ENCODE data around the gene UBTD2.

The UBTD2 gene

DNA sequence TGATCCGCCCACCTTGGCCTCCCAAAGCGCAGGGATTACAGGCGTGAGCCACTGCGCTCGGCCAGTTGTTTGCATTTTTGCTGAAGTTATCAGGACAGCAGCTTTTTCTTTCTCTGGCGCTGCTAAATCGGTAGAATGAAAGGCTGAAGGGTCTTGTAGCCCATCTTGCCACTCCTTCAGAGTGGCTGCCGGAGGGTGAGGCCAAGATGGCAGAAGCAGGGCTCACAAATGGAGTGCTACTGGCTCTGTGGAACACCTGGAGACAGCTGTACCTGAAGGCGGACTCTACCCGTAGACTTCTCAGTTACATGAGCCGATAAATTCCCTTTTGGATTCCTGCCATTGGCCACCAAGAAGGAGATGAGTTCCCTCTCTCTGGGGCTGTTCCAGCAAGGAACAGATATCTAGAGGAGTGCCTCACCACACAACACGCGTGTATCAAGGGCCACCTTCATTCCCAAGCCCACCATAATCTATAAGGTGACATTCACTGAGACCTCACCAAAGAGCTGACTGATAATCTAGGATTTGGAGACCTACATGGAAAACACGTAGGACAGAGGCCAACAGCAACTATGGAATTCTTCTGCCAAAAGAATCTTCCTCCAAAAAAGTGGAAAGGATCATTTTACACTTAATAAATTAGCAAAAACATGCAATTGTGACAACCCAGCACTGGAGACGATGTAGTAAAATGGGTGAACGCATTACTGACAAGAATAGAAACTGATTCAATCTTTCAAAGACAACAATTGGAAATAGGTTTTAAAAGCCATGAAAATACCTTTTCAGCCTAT is 117.3 kb downstream of the UBTD2 start:
- DNase-seq (ENCODE audit: low read depth) = no peak
- TF ChIP-seq, protein P1, sequence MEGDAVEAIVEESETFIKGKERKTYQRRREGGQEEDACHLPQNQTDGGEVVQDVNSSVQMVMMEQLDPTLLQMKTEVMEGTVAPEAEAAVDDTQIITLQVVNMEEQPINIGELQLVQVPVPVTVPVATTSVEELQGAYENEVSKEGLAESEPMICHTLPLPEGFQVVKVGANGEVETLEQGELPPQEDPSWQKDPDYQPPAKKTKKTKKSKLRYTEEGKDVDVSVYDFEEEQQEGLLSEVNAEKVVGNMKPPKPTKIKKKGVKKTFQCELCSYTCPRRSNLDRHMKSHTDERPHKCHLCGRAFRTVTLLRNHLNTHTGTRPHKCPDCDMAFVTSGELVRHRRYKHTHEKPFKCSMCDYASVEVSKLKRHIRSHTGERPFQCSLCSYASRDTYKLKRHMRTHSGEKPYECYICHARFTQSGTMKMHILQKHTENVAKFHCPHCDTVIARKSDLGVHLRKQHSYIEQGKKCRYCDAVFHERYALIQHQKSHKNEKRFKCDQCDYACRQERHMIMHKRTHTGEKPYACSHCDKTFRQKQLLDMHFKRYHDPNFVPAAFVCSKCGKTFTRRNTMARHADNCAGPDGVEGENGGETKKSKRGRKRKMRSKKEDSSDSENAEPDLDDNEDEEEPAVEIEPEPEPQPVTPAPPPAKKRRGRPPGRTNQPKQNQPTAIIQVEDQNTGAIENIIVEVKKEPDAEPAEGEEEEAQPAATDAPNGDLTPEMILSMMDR (conservative IDR thresholded peaks at IDR 0.05; ENCODE audit: low read depth, low read length) = no peak
- no peak overlapping the region for H3K4me3 ChIP-seq (ENCODE audit: low read depth, low read length)

DNA sequence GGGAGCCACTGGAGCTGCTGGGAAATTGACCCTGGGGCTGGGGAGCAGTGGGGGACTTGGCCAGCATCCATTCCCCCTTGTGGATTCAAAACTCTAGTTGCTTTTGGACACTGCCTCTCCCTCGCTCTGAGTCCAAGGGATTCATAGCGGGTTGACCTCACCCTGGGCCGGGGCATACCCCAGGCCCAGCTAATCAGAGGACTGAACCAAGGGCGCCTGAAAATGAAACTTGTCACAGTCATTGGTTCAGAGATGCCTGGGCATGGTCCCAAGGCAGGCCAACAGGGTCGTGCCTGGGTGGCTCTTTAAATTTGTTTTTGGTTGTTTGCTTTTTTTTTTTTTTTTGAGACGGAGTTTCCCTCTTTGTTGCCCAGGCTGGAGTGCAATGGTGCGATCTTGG is 118.1 kb downstream of the UBTD2 start:
- TF ChIP-seq, protein P1 (conservative IDR thresholded peaks at IDR 0.05; ENCODE audit: low read depth, low read length) = no peak
- no peak for DNase-seq (ENCODE audit: low read depth)
- H3K4me3 ChIP-seq (ENCODE audit: low read depth, low read length) = no peak overlapping the region

DNA sequence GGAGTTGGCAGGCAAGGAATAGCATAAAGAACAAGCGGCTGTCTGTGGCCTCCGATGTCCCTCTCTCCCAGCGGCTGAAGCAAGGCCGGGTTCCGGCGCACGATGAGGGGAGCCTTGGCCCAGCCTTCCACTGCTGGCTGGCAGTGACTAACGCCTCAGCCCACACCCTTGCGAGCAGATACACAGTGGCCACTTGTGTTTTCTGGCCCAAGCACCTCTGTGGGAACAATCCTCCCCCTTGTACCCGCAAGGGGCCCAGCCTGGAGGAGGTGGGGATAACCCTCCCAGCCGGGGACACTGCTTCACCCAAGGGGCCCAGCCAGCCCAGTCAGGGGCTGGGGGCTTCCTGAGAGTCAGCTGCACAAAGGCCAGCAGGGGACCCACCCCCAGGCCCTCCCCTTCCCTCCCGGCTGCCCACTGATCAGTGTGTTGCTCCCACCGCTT is 118.8 kb downstream of the UBTD2 start:
- no peak for DNase-seq (ENCODE audit: low read depth)
- TF ChIP-seq, protein P1 (conservative IDR thresholded peaks at IDR 0.05; ENCODE audit: low read depth, low read length) = no peak
- no peak overlapping the region for H3K4me3 ChIP-seq (ENCODE audit: low read depth, low read length)

DNA sequence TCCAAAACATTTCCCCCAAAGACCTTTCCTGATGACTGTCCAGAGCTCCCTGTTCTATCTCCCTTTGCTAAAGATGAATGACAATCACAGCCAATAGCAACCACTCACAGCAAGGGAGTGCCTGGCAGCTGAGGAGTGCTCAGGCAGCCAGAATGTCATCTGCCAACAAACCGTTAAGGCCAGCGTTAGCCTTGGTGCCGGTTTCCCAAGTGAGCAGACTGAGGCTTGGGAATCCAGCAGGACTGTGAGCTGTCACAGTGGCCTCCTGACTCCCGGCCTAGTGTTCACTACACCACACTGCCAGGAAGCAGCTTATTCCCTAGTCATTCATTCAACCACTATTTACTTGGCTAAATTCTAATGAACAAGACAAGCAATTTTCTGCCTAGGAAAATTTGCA is 120.2 kb downstream of the UBTD2 start:
- DNase-seq (ENCODE audit: low read depth) = no peak
- no peak overlapping the region for H3K4me3 ChIP-seq (ENCODE audit: low read depth, low read length)
- TF ChIP-seq, protein P1 (conservative IDR thresholded peaks at IDR 0.05; ENCODE audit: low read depth, low read length) = no peak

DNA sequence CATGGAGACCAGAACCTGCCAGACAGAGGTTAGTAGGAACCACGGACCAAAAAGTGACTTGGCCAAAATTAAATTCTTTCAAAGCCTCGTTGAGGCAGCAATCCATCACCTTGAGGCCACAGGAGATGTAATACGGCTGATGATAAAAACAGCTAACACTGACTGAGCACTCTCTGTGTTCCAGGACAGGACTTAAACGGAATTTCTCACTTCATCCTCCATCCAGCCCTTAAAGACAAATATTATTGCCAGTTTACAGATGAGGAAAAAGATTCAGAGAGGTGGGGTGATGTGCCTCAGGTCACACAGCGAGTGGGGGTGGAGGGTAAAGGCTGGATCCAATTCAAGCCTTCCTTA is 120.6 kb downstream of the UBTD2 start:
- TF ChIP-seq, protein P1 (conservative IDR thresholded peaks at IDR 0.05; ENCODE audit: low read depth, low read length) = no peak
- H3K4me3 ChIP-seq (ENCODE audit: low read depth, low read length) = no peak overlapping the region
- DNase-seq (ENCODE audit: low read depth) = no peak

DNA sequence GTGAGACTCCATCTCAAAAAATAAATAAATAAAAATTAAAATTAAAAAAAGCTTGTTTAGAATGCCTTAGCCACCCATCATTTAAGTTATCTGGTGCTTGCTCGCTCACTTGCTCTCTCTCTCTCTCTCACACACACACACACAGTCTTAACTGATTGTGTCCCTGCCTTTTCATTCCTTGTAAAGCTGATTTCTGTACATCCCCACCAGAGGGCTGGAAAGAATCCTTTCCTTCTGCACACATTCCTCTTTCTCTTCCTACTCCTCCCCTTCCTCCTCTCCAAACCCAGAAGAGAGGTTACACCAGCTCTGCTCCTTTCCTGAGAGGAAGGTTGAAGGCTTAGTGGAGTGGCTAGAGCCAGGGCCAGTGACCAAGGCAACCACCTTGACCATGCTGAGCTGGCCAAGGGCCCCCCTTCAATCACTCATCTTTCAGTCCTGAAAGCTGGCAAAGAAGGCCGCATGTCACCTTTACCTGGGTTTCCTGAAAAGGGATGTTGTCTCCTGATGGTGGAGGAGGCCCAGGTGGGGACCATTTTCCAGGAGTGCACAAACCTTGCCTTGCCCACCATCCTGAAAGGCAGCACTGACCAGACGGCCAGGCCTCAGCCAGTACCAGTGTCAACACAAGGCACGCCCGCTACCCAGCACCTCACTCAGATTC is 121.1 kb downstream of the UBTD2 start:
- no peak overlapping the region for H3K4me3 ChIP-seq (ENCODE audit: low read depth, low read length)
- TF ChIP-seq, protein P1 (conservative IDR thresholded peaks at IDR 0.05; ENCODE audit: low read depth, low read length) = peak; percentile 30
- peak; percentile 49 for DNase-seq (ENCODE audit: low read depth)
